ENCODE data around the gene FANK1. TPM values are rescaled to one million over a fixed set of nuclear protein-coding genes. Genes with fewer than 3 reads are reported as not detected.
A peak's percentile ranks its signal among the peaks of the same experiment; 100 is the strongest.

The FANK1 gene
- total and polyA plus RNA-seq, 5 donors from 2014 or later = 21.1 to 54.5 (median 36.1) TPM

DNA sequence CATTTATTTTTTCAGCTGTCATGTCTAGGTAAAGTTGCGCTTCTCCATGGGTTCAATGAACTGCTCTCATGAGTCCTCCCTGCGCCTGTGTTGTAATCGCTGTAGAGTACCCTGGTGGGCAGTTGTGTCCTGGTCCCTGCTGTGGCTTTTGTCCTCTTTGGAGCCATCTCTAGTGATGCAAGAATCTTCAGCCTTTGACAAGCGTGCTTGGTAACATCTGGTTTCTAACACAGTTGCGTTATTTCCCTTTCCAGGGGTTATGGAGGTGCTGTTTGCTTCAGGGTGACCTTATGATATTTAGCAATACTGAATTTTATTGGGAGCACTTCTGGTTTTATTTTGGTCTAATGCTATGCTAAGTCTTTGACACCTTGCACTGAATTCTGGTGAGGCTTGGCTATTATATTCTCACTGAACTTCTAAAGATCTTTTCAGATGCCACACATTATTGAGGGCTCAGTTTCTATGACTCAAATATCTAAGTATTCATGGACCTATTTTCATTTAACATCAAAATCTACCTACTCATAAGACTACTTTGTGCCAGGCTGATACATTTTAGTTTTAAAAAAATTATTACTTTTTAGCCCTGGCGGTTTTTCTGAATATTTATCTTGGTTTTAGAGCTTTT, 88.6 kb downstream of the FANK1 start:
- no peaks in the 10 kb centered on the region for H3K4me1 ChIP-seq (ENCODE audit: control insufficient read depth, insufficient read depth, low read length, poor library complexity, severe bottlenecking)
- no peak overlapping the region for H3K27ac ChIP-seq (ENCODE audit: insufficient read depth, low read length, poor library complexity, severe bottlenecking)
- Mint-ChIP-seq H3K36me3 (no peaks in the 10 kb centered on the region), H3K27ac (no peak overlapping the region), H3K27me3 (no peaks in the 10 kb centered on the region), H3K9me3 (peaks cover 0 to under 1% (median 0%) of the 10 kb centered on the region in 7 donors), H3K4me3 (no peak overlapping the region), H3K4me1 (peaks cover 3 to 19% (median 9%) of the 10 kb centered on the region in 4 donors)
- H3K27me3 ChIP-seq (ENCODE audit: control insufficient read depth, insufficient read depth, low read length) = no peaks in the 10 kb centered on the region
- ATAC-seq (ENCODE audit: low read depth in 2 of 2) = no peak
- H3K4me3 ChIP-seq (ENCODE audit: low read depth, low read length) = no peak overlapping the region
- no peaks in the 10 kb centered on the region for H3K9me3 ChIP-seq (ENCODE audit: control insufficient read depth in 2 of 2, low read length in 2 of 2)
- no peak for DNase-seq
- no peaks in the 10 kb centered on the region for H3K36me3 ChIP-seq (ENCODE audit: control insufficient read depth, insufficient read depth, low read length)

DNA sequence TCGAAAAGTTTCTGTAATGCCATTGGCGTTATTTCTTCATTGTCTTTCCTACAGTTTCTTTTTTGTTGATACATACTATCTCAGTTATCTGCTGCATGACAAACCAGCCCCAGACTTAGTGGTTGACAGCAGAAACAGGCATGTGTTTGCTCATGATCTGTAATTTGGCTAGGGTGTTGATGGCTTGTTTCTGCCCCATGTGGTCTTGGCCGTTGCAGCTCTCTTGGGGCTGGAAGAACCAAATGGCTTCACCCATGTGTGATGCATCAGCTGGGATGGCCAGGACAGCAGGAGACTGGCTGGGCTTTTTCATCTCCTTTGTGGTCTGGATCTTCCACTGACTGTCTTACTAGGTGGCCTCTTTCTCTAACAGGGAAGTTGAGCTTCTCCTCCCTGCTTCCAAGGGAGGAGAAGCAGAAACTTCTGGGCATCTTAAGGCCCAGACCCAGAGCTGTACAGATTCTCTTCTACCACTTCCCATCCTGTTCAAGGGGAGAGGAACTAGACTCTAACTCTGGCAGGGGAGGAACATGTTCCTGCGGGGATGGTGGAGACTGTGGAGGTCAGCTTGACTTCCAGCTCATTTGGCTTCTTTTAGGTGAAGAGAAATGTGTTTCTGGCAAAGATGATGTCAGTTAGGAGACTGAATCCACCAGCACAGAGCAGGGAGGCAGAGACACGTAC, 89.3 kb downstream of the FANK1 start:
- Histone ChIP-seq H3K4me3 (ENCODE audit: low read depth, low read length) (no peak overlapping the region), H3K9me3 (ENCODE audit: control insufficient read depth in 2 of 2, low read length in 2 of 2) (no peaks in the 10 kb centered on the region), H3K4me1 (ENCODE audit: control insufficient read depth, insufficient read depth, low read length, poor library complexity, severe bottlenecking) (no peaks in the 10 kb centered on the region), H3K27ac (ENCODE audit: insufficient read depth, low read length, poor library complexity, severe bottlenecking) (no peak overlapping the region), H3K36me3 (ENCODE audit: control insufficient read depth, insufficient read depth, low read length) (no peaks in the 10 kb centered on the region), H3K27me3 (ENCODE audit: control insufficient read depth, insufficient read depth, low read length) (no peaks in the 10 kb centered on the region)
- Mint-ChIP-seq H3K4me3 (no peak overlapping the region), H3K9me3 (peaks cover 0 to 5% (median 0%) of the 10 kb centered on the region in 7 donors), H3K27me3 (no peaks in the 10 kb centered on the region), H3K36me3 (no peaks in the 10 kb centered on the region), H3K4me1 (peaks cover 3 to 19% (median 9%) of the 10 kb centered on the region in 4 donors), H3K27ac (peak overlapping the region in 1 of 3 donors; percentile 10)
- DNase-seq (no peak), ATAC-seq (ENCODE audit: low read depth in 2 of 2) (no peak)

DNA sequence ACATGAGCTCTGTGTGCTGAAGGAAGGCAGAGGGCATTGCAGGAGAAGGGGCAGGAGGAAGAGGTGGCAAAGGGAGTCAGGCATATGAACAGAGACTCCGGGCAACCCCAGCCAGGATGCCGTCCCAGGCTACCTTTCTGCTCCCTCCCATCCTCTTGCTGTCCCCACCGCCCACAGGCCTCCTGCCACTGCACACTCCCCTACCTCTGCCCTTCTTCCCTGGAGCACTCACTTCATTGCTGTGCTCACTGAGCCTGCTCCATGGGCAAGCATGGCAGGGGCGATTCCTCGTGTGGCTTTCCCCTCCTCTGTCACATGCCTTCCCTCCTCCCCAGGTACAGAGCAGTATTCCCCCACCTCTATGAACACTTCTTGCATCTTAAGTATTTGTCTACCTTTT, 93.4 kb downstream of the FANK1 start:
- Mint-ChIP-seq H3K27me3 (no peaks in the 10 kb centered on the region), H3K36me3 (no peaks in the 10 kb centered on the region), H3K4me1 (peaks cover 0 to 5% (median 4%) of the 10 kb centered on the region in 4 donors), H3K9me3 (peaks cover 0 to 5% (median 0%) of the 10 kb centered on the region in 7 donors), H3K27ac (no peak overlapping the region), H3K4me3 (no peak overlapping the region)
- no peaks in the 10 kb centered on the region for H3K9me3 ChIP-seq (ENCODE audit: control insufficient read depth in 2 of 2, low read length in 2 of 2)
- H3K4me1 ChIP-seq (ENCODE audit: control insufficient read depth, insufficient read depth, low read length, poor library complexity, severe bottlenecking) = no peaks in the 10 kb centered on the region
- DNase-seq = no peak
- no peak overlapping the region for H3K4me3 ChIP-seq (ENCODE audit: low read depth, low read length)
- H3K27ac ChIP-seq (ENCODE audit: insufficient read depth, low read length, poor library complexity, severe bottlenecking) = no peak overlapping the region
- no peaks in the 10 kb centered on the region for H3K36me3 ChIP-seq (ENCODE audit: control insufficient read depth, insufficient read depth, low read length)
- H3K27me3 ChIP-seq (ENCODE audit: control insufficient read depth, insufficient read depth, low read length) = no peaks in the 10 kb centered on the region
- no peak for ATAC-seq (ENCODE audit: low read depth in 2 of 2)

DNA sequence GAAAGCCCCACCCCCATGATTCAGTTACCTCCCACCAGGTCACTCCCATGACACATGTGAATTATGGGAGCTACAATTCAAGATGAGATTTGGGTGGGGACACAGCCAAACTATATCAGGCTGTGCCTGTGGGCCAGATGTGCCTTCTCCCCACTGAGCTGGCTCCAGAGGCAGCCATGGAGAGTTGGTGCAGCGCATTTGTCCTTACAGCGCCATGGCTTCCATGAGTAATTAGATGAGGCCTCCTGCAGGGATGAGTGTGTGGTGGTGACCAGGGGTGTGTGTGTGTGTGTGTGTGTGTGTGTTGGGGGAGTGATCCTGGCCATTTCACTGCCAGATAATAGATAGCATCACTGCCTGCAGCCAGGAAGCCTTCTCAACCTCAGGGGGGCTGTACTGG, 94.6 kb downstream of the FANK1 start:
- no peak overlapping the region for H3K4me3 Mint-ChIP-seq
- ATAC-seq (ENCODE audit: low read depth in 2 of 2) = no peak
- Histone ChIP-seq H3K4me1 (ENCODE audit: control insufficient read depth, insufficient read depth, low read length, poor library complexity, severe bottlenecking) (peaks cover 8% of the 10 kb centered on the region), H3K27me3 (ENCODE audit: control insufficient read depth, insufficient read depth, low read length) (no peaks in the 10 kb centered on the region), H3K9me3 (ENCODE audit: control insufficient read depth in 2 of 2, low read length in 2 of 2) (no peaks in the 10 kb centered on the region), H3K4me3 (ENCODE audit: low read depth, low read length) (no peak overlapping the region), H3K27ac (ENCODE audit: insufficient read depth, low read length, poor library complexity, severe bottlenecking) (no peak overlapping the region), H3K36me3 (ENCODE audit: control insufficient read depth, insufficient read depth, low read length) (no peaks in the 10 kb centered on the region)
- H3K36me3 Mint-ChIP-seq = no peaks in the 10 kb centered on the region
- no peak for DNase-seq
- peaks cover 0 to 11% (median 8%) of the 10 kb centered on the region in 4 donors for H3K4me1 Mint-ChIP-seq
- H3K27ac Mint-ChIP-seq = no peak overlapping the region
- peaks cover 0 to 5% (median 0%) of the 10 kb centered on the region in 7 donors for H3K9me3 Mint-ChIP-seq
- H3K27me3 Mint-ChIP-seq = no peaks in the 10 kb centered on the region

DNA sequence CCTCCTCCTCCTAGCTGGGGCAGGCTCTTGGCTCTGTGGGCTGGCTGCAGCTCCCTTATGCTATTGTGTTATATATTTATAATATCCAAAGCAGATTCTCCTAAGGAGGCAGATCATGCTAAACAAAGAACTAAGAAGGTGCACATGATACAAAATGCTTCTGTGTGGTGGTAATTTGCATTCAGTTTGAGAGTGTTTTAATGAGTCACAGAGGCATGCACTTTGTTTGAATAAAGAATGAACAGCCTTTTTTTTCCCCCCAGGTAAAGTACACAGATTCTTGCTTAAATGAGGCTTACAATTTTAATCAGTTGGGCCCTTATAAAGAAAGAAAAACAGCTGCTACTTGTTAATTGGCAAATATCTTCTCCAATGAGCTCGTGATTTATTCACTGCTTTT, 95.0 kb downstream of the FANK1 start:
- no peaks in the 10 kb centered on the region for H3K36me3 ChIP-seq (ENCODE audit: control insufficient read depth, insufficient read depth, low read length)
- Mint-ChIP-seq H3K4me3 (peak overlapping the region in 1 of 4 donors; percentile 17), H3K36me3 (no peaks in the 10 kb centered on the region), H3K9me3 (peaks cover 0 to 5% (median 0%) of the 10 kb centered on the region in 7 donors), H3K27ac (no peak overlapping the region), H3K27me3 (no peaks in the 10 kb centered on the region), H3K4me1 (peaks cover 0 to 11% (median 9%) of the 10 kb centered on the region in 4 donors)
- DNase-seq (no peak), ATAC-seq (ENCODE audit: low read depth in 2 of 2) (no peak)
- no peaks in the 10 kb centered on the region for H3K9me3 ChIP-seq (ENCODE audit: control insufficient read depth in 2 of 2, low read length in 2 of 2)
- no peaks in the 10 kb centered on the region for H3K27me3 ChIP-seq (ENCODE audit: control insufficient read depth, insufficient read depth, low read length)
- no peak overlapping the region for H3K27ac ChIP-seq (ENCODE audit: insufficient read depth, low read length, poor library complexity, severe bottlenecking)
- H3K4me1 ChIP-seq (ENCODE audit: control insufficient read depth, insufficient read depth, low read length, poor library complexity, severe bottlenecking) = peaks cover 8% of the 10 kb centered on the region
- no peak overlapping the region for H3K4me3 ChIP-seq (ENCODE audit: low read depth, low read length)

DNA sequence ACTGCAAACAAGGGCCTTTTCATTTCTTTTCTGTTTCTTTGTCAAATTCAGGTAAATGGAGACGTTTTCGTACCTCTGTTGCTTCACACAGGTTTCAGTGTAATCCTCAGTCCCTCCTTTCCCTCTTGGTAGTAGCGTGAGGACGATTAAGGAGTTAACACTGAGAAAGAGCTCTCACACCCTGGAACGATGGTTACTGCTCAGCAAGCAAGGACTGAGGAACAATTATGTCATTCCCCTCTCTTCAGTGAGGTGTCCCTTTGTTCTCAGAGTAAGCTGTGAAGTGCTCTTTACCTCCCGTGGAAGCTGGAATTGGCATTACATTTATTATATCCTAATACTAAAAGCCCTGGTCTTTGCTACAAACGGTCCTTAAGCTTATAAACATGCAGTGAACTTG, 95.9 kb downstream of the FANK1 start:
- Mint-ChIP-seq H3K27ac (no peak overlapping the region), H3K9me3 (peaks cover 0 to 5% (median 0%) of the 10 kb centered on the region in 7 donors), H3K4me1 (peaks cover 0 to 13% (median 9%) of the 10 kb centered on the region in 4 donors), H3K36me3 (no peaks in the 10 kb centered on the region), H3K27me3 (no peaks in the 10 kb centered on the region), H3K4me3 (no peak overlapping the region)
- no peak for ATAC-seq (ENCODE audit: low read depth in 2 of 2)
- Histone ChIP-seq H3K36me3 (ENCODE audit: control insufficient read depth, insufficient read depth, low read length) (no peaks in the 10 kb centered on the region), H3K4me3 (ENCODE audit: low read depth, low read length) (no peak overlapping the region), H3K4me1 (ENCODE audit: control insufficient read depth, insufficient read depth, low read length, poor library complexity, severe bottlenecking) (peaks cover 8% of the 10 kb centered on the region), H3K9me3 (ENCODE audit: control insufficient read depth in 2 of 2, low read length in 2 of 2) (no peaks in the 10 kb centered on the region), H3K27ac (ENCODE audit: insufficient read depth, low read length, poor library complexity, severe bottlenecking) (no peak overlapping the region), H3K27me3 (ENCODE audit: control insufficient read depth, insufficient read depth, low read length) (no peaks in the 10 kb centered on the region)
- DNase-seq = no peak

DNA sequence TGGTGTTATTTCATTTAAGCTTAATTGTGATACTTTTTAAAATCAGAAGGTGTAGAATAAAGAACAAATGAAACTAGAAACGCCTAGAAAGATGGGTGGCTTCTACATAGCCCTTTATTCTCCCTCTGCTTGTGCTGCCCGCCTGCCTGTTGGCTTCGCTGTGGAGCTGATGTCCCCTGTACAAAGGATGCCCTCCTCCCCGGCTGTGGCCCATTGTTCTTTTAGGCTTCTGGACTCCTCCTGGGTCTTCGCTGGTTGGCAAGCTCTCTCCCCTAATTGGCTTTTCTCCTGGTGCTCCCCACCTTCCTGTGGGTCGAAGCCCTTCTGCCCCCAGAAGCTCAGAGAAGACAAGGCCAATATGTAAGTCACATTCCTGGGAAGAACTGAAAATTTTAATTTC, 98.2 kb downstream of the FANK1 start:
- Mint-ChIP-seq H3K27ac (peak overlapping the region in 2 of 3 donors; percentile 28 to 89), H3K36me3 (no peaks in the 10 kb centered on the region), H3K4me3 (peak overlapping the region in 2 of 4 donors; percentile 90 to 92), H3K4me1 (peaks cover 8 to 26% (median 19%) of the 10 kb centered on the region in 4 donors), H3K9me3 (peaks cover 0 to 5% (median 0%) of the 10 kb centered on the region in 7 donors), H3K27me3 (no peaks in the 10 kb centered on the region)
- Histone ChIP-seq H3K9me3 (ENCODE audit: control insufficient read depth in 2 of 2, low read length in 2 of 2) (no peaks in the 10 kb centered on the region), H3K27me3 (ENCODE audit: control insufficient read depth, insufficient read depth, low read length) (no peaks in the 10 kb centered on the region), H3K4me1 (ENCODE audit: control insufficient read depth, insufficient read depth, low read length, poor library complexity, severe bottlenecking) (peaks cover 17% of the 10 kb centered on the region), H3K36me3 (ENCODE audit: control insufficient read depth, insufficient read depth, low read length) (no peaks in the 10 kb centered on the region), H3K4me3 (ENCODE audit: low read depth, low read length) (no peak overlapping the region), H3K27ac (ENCODE audit: insufficient read depth, low read length, poor library complexity, severe bottlenecking) (no peak overlapping the region)
- DNase-seq = no peak
- no peak for ATAC-seq (ENCODE audit: low read depth in 2 of 2)
